HG02970 (cell line): Measurements from ENCODE around the gene PTCD1.
"Not testable (repeated sequence)": the region's sequence is repeated elsewhere in the genome, so short reads cannot be mapped to it uniquely, and the experiment has no call there.

ENCODE experiments used
- ATAC-seq: cut with Tn5 transposase; IDR thresholded peaks from one replicate; pipeline ENCODE4 v1.9.1; 2021; ENCODE audit warnings: mild to moderate bottlenecking, moderate library complexity, moderate number of reproducible peaks; ENCODE audit not compliant: unreplicated experiment, low FRiP score

Gene PTCD1

GRCh38 chr7:99452541-99452940, 13.9 kb upstream of the PTCD1 start:
- ATAC-seq, result no peak

- ATAC-seq, result no peak
Observed at GRCh38 chr7:99451936-99452335, 13.3 kb upstream of the PTCD1 start.

GRCh38 chr7:99449326-99449725, 10.7 kb upstream of the PTCD1 start:
- ATAC-seq, result no peak

GRCh38 chr7:99448855-99449254, 10.3 kb upstream of the PTCD1 start:
- no peak for ATAC-seq

GRCh38 chr7:99447943-99448342, 9.3 kb upstream of the PTCD1 start:
- ATAC-seq, result no peak

GRCh38 chr7:99446096-99446495, 7.5 kb upstream of the PTCD1 start:
- no peak for ATAC-seq

GRCh38 chr7:99440195-99440594, 1.6 kb upstream of the PTCD1 start:
- ATAC-seq, result no peak

- no peak for ATAC-seq
Observed at GRCh38 chr7:99437946-99438572, 539 bp downstream of the PTCD1 start.

GRCh38 chr7:99433158-99433557, 5.4 kb downstream of the PTCD1 start:
- no peak for ATAC-seq

GRCh38 chr7:99431756-99432540, 6.7 kb downstream of the PTCD1 start:
- ATAC-seq, result not testable (repeated sequence)

GRCh38 chr7:99429756-99430155, 8.8 kb downstream of the PTCD1 start:
- no peak for ATAC-seq

- ATAC-seq, result no peak
Observed at GRCh38 chr7:99428972-99429566, 9.5 kb downstream of the PTCD1 start.

GRCh38 chr7:99424932-99425730, 13.5 kb downstream of the PTCD1 start:
- ATAC-seq, result no peak

GRCh38 chr7:99422625-99423024, 16.0 kb downstream of the PTCD1 start:
- no peak for ATAC-seq

- no peak for ATAC-seq
Observed at GRCh38 chr7:99422186-99422585, 16.4 kb downstream of the PTCD1 start.

GRCh38 chr7:99420986-99421385, 17.6 kb downstream of the PTCD1 start:
- no peak for ATAC-seq

GRCh38 chr7:99420213-99420612, 18.4 kb downstream of the PTCD1 start:
- no peak for ATAC-seq

- ATAC-seq, result no peak
Observed at GRCh38 chr7:99419323-99420021, 19.1 kb downstream of the PTCD1 start.

- no peak for ATAC-seq
Observed at GRCh38 chr7:99418260-99418659, 20.3 kb downstream of the PTCD1 start.

GRCh38 chr7:99415513-99416127, 23.0 kb downstream of the PTCD1 start:
- ATAC-seq, result not testable (repeated sequence)
